ENCODE measurements around the gene MSH4. TPM values are rescaled to one million over a fixed set of nuclear protein-coding genes. Genes with fewer than 3 reads are reported as not detected.

The MSH4 gene
- total RNA-seq, 1 donor from 2014 or later, result 0.25 TPM

DNA sequence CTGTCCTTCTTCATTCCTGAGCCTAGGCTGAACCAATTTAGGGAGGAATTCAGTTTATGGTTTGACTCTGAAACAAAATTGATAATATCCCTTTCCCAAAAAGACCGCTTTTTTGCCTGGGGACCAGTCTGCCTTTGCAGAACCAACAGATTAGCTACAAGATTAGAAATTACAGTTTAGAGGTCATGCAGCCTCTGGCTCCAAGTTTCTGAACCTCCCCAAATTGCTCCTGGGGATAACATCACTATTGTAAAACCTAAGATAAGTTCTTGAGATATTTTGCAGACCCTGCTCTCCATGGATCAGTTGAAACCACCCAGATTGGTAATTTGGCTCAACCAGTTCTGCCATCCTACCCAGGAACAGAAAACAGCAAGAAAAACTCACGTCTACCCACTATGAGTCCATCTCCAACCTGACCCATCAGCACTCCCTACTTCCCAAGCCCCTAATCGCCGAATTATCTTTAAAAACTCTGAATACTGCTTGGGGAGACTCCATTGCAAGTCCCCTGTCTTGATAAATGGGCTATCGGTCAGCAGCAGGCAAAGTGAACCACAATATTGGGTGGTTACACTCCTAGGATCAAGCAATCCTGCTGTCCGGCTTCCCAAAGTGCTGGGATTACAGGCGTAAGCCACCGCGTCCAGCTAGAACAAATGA lies 11.2 kb upstream of the MSH4 start:
- TF ChIP-seq POLR2AphosphoS5 (IDR thresholded peaks at IDR 0.05; ENCODE audit: insufficient read depth in 1 of 2, low read depth in 1 of 2) (no peak), POLR2A (IDR thresholded peaks at IDR 0.05) (no peak)
- TF ChIP-seq, protein P1, sequence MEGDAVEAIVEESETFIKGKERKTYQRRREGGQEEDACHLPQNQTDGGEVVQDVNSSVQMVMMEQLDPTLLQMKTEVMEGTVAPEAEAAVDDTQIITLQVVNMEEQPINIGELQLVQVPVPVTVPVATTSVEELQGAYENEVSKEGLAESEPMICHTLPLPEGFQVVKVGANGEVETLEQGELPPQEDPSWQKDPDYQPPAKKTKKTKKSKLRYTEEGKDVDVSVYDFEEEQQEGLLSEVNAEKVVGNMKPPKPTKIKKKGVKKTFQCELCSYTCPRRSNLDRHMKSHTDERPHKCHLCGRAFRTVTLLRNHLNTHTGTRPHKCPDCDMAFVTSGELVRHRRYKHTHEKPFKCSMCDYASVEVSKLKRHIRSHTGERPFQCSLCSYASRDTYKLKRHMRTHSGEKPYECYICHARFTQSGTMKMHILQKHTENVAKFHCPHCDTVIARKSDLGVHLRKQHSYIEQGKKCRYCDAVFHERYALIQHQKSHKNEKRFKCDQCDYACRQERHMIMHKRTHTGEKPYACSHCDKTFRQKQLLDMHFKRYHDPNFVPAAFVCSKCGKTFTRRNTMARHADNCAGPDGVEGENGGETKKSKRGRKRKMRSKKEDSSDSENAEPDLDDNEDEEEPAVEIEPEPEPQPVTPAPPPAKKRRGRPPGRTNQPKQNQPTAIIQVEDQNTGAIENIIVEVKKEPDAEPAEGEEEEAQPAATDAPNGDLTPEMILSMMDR (IDR thresholded peaks at IDR 0.05), result no peak
- intact Hi-C loops (cut with DNase I), result no loop called here

DNA sequence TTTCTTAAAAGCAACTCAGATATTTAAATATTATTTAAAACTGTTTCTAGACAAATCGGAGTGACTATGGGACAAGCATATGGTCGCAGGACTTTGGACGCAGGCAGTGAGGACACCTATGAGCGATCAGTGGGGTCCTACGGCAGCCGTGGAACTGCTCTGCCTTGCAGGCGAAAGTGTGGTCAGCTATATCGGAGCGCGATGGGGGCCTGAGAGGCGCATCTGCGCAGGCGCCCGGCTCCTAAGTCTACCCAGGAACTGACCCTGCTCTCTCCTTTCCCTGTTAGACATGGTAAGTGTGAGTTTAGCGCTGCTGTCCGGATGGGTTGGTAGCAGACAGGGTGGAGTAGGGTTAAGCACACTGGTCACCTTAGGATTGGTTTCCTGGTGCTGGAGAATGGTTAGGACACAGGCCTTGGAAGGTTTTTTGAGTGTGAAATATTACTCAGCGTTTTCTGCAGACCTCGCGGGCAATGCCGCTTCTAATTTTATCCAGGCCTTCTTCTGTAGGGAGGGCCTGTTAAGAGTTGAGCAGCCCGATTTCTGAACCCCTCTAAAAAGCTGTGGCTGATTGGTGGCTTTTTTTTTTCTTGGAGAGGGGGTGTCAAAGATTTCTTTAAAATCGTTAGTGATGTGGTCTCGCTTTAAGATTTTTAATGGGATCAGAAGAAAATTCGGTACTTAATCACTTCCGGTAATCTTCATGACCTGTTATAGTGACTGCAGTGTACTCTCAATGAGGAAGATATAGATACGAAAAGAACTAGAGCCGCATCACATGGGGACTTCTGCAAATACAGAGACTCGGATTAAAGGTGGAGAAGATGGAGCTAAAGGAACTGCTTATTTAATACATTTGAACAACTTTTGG lies 10.5 kb upstream of the MSH4 start, which contains the start of gene RABGGTB:
Gene RABGGTB (plus strand): TSS at position 274 of the 871 bp plus-strand sequence. CDS start 16 bp downstream, at position 290.
- TF ChIP-seq POLR2A (IDR thresholded peaks at IDR 0.05), result peak in 1 of 2 donors; percentile 38
- peak; percentile 87 to 92 for TF ChIP-seq POLR2AphosphoS5 (IDR thresholded peaks at IDR 0.05; ENCODE audit: insufficient read depth in 1 of 2, low read depth in 1 of 2)
- TF ChIP-seq, protein P1 (IDR thresholded peaks at IDR 0.05), result no peak
- Histone ChIP-seq H3K36me3 (peaks cover 0 to 16% of the 10 kb centered on the region in 2 donors), H3K27me3 (no peaks in the 10 kb centered on the region), H3K27ac (peak within 1 kb of the TSS; percentile 81), H3K4me1 (peaks cover 52% of the 10 kb centered on the region), H3K9me3 (no peaks in the 10 kb centered on the region), H3K4me3 (peak within 1 kb of the TSS; percentile 49 to 62)
- intact Hi-C loops (cut with DNase I), result no loop called here
- peak in 1 of 2 donors; percentile 96 for DNase-seq (ENCODE audit: extremely low spot score in 2 of 2)

More for the DNA sequence above, 11.2 kb upstream of the MSH4 start:
- H3K9me3 ChIP-seq, result no peaks in the 10 kb centered on the region
- no peaks in the 10 kb centered on the region for H3K27me3 ChIP-seq
- H3K36me3 ChIP-seq, result peaks cover 0 to 8% of the 10 kb centered on the region in 2 donors
- DNase-seq (ENCODE audit: extremely low spot score in 2 of 2), result no peak
- H3K27ac ChIP-seq, result peak overlapping the region; percentile 81
- H3K4me1 ChIP-seq, result peaks cover 46% of the 10 kb centered on the region
- H3K4me3 ChIP-seq, result peak overlapping the region; percentile 49 to 62

DNA sequence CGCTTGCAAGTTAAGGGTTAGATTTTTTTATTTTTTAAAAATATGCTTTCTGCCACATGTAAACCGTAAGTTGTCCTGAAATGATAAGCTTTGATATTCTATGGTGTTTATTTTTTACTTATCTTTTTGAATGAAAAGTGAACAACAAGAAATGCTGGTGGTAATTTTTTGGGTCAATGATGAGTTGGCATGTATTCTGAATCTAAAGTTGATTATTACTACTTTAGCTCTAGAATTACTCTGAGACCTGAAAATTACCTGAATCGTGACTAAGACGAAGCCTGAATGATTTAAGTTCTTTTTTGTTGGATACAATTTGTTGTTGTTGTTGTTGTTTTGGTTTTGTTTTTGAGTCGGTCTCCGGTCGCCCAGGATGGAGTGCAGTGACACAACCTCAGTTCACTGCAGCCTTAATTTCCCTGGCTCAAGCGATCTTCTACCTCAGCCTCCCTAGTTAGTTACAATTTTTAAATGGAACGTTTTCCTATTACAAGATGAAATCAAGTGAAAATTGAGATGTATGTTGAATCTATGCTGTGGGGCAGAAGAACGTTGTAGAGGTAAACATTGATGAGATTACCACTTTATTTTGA lies 9.7 kb upstream of the MSH4 start:
- peaks cover 0 to 23% of the 10 kb centered on the region in 2 donors for H3K36me3 ChIP-seq
- peak overlapping the region; percentile 49 to 62 for H3K4me3 ChIP-seq
- peak overlapping the region; percentile 81 for H3K27ac ChIP-seq
- no peaks in the 10 kb centered on the region for H3K27me3 ChIP-seq
- H3K9me3 ChIP-seq, result no peaks in the 10 kb centered on the region
- TF ChIP-seq POLR2AphosphoS5 (IDR thresholded peaks at IDR 0.05; ENCODE audit: insufficient read depth in 1 of 2, low read depth in 1 of 2) (no peak), POLR2A (IDR thresholded peaks at IDR 0.05) (no peak)
- TF ChIP-seq, protein P1 (IDR thresholded peaks at IDR 0.05), result no peak
- intact Hi-C loops (cut with DNase I), result no loop called here
- no peak for DNase-seq (ENCODE audit: extremely low spot score in 2 of 2)
- peaks cover 52% of the 10 kb centered on the region for H3K4me1 ChIP-seq

DNA sequence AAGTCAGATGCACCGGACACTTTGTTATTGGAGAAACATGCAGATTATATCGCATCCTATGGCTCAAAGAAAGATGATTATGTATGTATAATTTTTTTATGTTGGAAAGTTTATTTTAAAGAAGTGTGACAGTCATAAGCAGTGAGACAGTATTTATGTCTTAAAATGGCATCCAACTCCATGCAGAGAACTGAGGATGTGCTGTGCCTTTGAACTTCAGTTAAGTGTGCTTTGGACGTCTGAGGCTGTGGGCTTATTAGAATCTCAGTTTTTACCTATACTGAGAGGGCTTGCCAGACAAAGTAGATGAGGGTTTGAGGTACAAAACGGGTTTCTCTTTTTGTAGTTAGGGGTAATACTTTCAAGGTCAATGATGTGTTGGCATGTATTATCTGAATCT lies 9.2 kb upstream of the MSH4 start:
- Histone ChIP-seq H3K4me1 (peaks cover 52% of the 10 kb centered on the region), H3K4me3 (peak overlapping the region; percentile 49 to 62), H3K9me3 (no peaks in the 10 kb centered on the region), H3K36me3 (peaks cover 0 to 29% of the 10 kb centered on the region in 2 donors), H3K27me3 (no peaks in the 10 kb centered on the region), H3K27ac (peak overlapping the region; percentile 81)
- no peak for DNase-seq (ENCODE audit: extremely low spot score in 2 of 2)
- intact Hi-C loops (cut with DNase I), result no loop called here
- TF ChIP-seq POLR2AphosphoS5 (IDR thresholded peaks at IDR 0.05; ENCODE audit: insufficient read depth in 1 of 2, low read depth in 1 of 2), result no peak
- no peak for TF ChIP-seq POLR2A (IDR thresholded peaks at IDR 0.05)
- TF ChIP-seq, protein P1 (IDR thresholded peaks at IDR 0.05), result no peak
